ENCODE data around the gene PPCS.
A peak's percentile ranks its signal among the peaks of the same experiment; 100 is the strongest.
"Not testable (repeated sequence)": the region's sequence is repeated elsewhere in the genome, so short reads cannot be mapped to it uniquely, and the experiment has no call there.

The PPCS gene

GRCh38 chr1:42466030-42466429 lies 9.7 kb downstream of the PPCS start:
- TF ChIP-seq, protein P1, sequence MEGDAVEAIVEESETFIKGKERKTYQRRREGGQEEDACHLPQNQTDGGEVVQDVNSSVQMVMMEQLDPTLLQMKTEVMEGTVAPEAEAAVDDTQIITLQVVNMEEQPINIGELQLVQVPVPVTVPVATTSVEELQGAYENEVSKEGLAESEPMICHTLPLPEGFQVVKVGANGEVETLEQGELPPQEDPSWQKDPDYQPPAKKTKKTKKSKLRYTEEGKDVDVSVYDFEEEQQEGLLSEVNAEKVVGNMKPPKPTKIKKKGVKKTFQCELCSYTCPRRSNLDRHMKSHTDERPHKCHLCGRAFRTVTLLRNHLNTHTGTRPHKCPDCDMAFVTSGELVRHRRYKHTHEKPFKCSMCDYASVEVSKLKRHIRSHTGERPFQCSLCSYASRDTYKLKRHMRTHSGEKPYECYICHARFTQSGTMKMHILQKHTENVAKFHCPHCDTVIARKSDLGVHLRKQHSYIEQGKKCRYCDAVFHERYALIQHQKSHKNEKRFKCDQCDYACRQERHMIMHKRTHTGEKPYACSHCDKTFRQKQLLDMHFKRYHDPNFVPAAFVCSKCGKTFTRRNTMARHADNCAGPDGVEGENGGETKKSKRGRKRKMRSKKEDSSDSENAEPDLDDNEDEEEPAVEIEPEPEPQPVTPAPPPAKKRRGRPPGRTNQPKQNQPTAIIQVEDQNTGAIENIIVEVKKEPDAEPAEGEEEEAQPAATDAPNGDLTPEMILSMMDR (IDR thresholded peaks at IDR 0.05; ENCODE audit: insufficient read depth, low read length, poor library complexity, severe bottlenecking) = no peak
- H3K27me3 ChIP-seq (replicated peaks; ENCODE audit: control insufficient read depth, insufficient read depth, low read length) = no peaks in the 10 kb centered on the region
- peaks cover 2% of the 10 kb centered on the region; the same call in 1 of the 2 replicates for H3K36me3 ChIP-seq (ENCODE audit: control insufficient read depth, insufficient read depth, low read length)
- H3K4me3 ChIP-seq (replicated peaks; ENCODE audit: low read depth, low read length) = no peak overlapping the region
- DNase-seq (ENCODE audit: extremely low read depth, insufficient read length) = no peak

DNA sequence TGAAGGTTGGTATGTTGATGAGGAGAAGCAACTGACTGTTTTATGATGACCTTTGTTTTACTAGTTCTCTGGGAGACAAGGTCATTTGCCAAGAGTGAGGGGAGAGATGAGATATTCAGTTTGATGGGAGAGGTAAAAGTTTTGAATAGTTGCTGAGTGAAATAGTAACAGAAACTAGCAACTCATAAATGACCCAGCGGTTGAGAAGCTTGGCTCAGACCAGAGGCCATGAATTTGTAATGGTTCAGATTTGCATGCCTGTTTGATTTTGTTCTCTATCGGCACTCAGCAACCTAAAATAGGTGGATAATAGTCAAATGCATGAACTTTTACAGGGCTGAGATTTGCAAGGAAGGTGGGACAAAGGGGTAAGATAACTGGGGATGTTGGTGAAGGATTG lies 13.4 kb downstream of the PPCS start:
- Histone ChIP-seq H3K4me3 (replicated peaks; ENCODE audit: low read depth, low read length) (no peak overlapping the region), H3K36me3 (ENCODE audit: control insufficient read depth, insufficient read depth, low read length) (no peaks in the 10 kb centered on the region), H3K27me3 (replicated peaks; ENCODE audit: control insufficient read depth, insufficient read depth, low read length) (no peaks in the 10 kb centered on the region)
- TF ChIP-seq, protein P1 (IDR thresholded peaks at IDR 0.05; ENCODE audit: insufficient read depth, low read length, poor library complexity, severe bottlenecking) = no peak
- no peak for DNase-seq (ENCODE audit: extremely low read depth, insufficient read length)

- DNase-seq (ENCODE audit: extremely low read depth, insufficient read length) = no peak
- H3K4me3 ChIP-seq (replicated peaks; ENCODE audit: low read depth, low read length) = no peak overlapping the region
- TF ChIP-seq, protein P1 (IDR thresholded peaks at IDR 0.05; ENCODE audit: insufficient read depth, low read length, poor library complexity, severe bottlenecking) = no peak
- no peaks in the 10 kb centered on the region for H3K27me3 ChIP-seq (replicated peaks; ENCODE audit: control insufficient read depth, insufficient read depth, low read length)
- no peaks in the 10 kb centered on the region for H3K36me3 ChIP-seq (ENCODE audit: control insufficient read depth, insufficient read depth, low read length)
These were observed 20.3 kb downstream of the PPCS start for GRCh38 chr1:42476605-42477004.

- not testable (repeated sequence) for H3K36me3 ChIP-seq (ENCODE audit: control insufficient read depth, insufficient read depth, low read length); H3K27me3 ChIP-seq (replicated peaks; ENCODE audit: control insufficient read depth, insufficient read depth, low read length); DNase-seq (ENCODE audit: extremely low read depth, insufficient read length); H3K4me3 ChIP-seq (replicated peaks; ENCODE audit: low read depth, low read length)
These were observed 21.0 kb downstream of the PPCS start for GRCh38 chr1:42477354-42477753.

GRCh38 chr1:42477775-42478174 lies 21.4 kb downstream of the PPCS start:
- Histone ChIP-seq H3K36me3 (ENCODE audit: control insufficient read depth, insufficient read depth, low read length) (no peaks in the 10 kb centered on the region), H3K27me3 (replicated peaks; ENCODE audit: control insufficient read depth, insufficient read depth, low read length) (no peaks in the 10 kb centered on the region), H3K4me3 (replicated peaks; ENCODE audit: low read depth, low read length) (no peak overlapping the region)
- TF ChIP-seq, protein P1 (IDR thresholded peaks at IDR 0.05; ENCODE audit: insufficient read depth, low read length, poor library complexity, severe bottlenecking) = no peak
- no peak for DNase-seq (ENCODE audit: extremely low read depth, insufficient read length)

GRCh38 chr1:42479621-42480020 lies 23.3 kb downstream of the PPCS start:
- TF ChIP-seq, protein P1 (IDR thresholded peaks at IDR 0.05; ENCODE audit: insufficient read depth, low read length, poor library complexity, severe bottlenecking) = peak; percentile 19
- no peaks in the 10 kb centered on the region for H3K36me3 ChIP-seq (ENCODE audit: control insufficient read depth, insufficient read depth, low read length)
- DNase-seq (ENCODE audit: extremely low read depth, insufficient read length) = no peak
- no peak overlapping the region for H3K4me3 ChIP-seq (replicated peaks; ENCODE audit: low read depth, low read length)
- no peaks in the 10 kb centered on the region for H3K27me3 ChIP-seq (replicated peaks; ENCODE audit: control insufficient read depth, insufficient read depth, low read length)

All from GM06990 (cell line).